Ovary (tissue), 3 donors: ENCODE data around the gene PSMG4.

ENCODE experiments used
- CTCF ChIP-seq, 3 donors: fragments of 450-650 bp in 2 of 3; fragments of 200-600 bp in 1 of 3; IDR thresholded peaks; one replicate each; pipeline versions ENCODE4 v1.5.1 to v1.8.0; 2016 to 2022; ENCODE audit warnings: antibody characterized with exemption in 3 of 3, mild to moderate bottlenecking in 1 of 3
- EP300 ChIP-seq: sonication (generic); formaldehyde crosslinking; IDR thresholded peaks from one replicate; pipeline ENCODE4 v1.6.1; 2017; ENCODE audit warnings: antibody characterized with exemption
- donor health status: DM: no; HTN: no; CAD: no.

GRCh38 chr6:3288711-3289663 lies 30.2 kb downstream of the PSMG4 start:
- TF ChIP-seq CTCF (IDR thresholded peaks at IDR 0.05) (no peak), EP300 (no peak)
